ENCODE data around the gene POGK. TPM values are rescaled to one million over a fixed set of nuclear protein-coding genes. Genes with fewer than 3 reads are reported as not detected.
A peak's percentile ranks its signal among the peaks of the same experiment; 100 is the strongest.
"Not testable (repeated sequence)": the region's sequence is repeated elsewhere in the genome, so short reads cannot be mapped to it uniquely, and the experiment has no call there.

POGK gene
- total and polyA plus RNA-seq, 3 experiments from 2014 or later: 19.1 to 76.0 (median 71.9) TPM

DNA sequence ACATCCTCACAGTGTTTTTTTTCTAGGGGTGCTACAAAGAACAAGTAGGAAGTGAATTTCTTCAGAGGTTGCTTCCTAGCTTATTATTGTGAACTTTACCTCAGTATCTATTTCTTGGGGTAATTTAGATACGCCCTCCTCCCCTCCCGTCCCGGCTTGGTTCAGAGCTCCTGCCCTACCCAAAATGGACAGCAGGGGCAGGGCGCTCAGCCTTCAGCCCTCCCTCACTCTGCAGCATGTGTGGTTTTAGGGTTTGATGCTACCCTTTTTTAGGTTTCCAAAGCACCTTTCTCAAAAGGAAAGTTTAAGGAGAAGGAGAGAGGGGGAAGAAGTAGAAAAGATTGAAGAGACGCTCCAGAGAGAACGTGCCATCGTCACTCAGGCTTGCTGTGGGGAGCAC is 16.9 kb upstream of the POGK start:
- ChIA-PET POLR2A (no interaction called here), CTCF (no interaction called here)
- H3K27me3 Mint-ChIP-seq: peaks cover 18 to 20% of the 10 kb centered on the region in 2 donors
- Histone ChIP-seq H3K4me3 (ENCODE audit: low read length) (no peak overlapping the region), H3K27ac (ENCODE audit: low read depth, low read length) (no peak overlapping the region), H3K9me3 (ENCODE audit: low read length) (no peaks in the 10 kb centered on the region), H3K4me1 (ENCODE audit: insufficient read depth, low read length) (no peaks in the 10 kb centered on the region), H3K36me3 (ENCODE audit: insufficient read depth, low read length) (no peaks in the 10 kb centered on the region), H3K27me3 (ENCODE audit: insufficient read depth, low read length, poor library complexity, severe bottlenecking) (no peaks in the 10 kb centered on the region)
- H3K4me3 Mint-ChIP-seq: no peak overlapping the region
- H3K27ac Mint-ChIP-seq: no peak overlapping the region
- H3K9me3 Mint-ChIP-seq: peaks cover 7 to 24% (median 18%) of the 10 kb centered on the region in 5 donors
- H3K4me1 Mint-ChIP-seq: no peaks in the 10 kb centered on the region
- DNase-seq: no peak
- peaks cover 0 to 28% (median 2%) of the 10 kb centered on the region in 3 donors for H3K36me3 Mint-ChIP-seq

DNA sequence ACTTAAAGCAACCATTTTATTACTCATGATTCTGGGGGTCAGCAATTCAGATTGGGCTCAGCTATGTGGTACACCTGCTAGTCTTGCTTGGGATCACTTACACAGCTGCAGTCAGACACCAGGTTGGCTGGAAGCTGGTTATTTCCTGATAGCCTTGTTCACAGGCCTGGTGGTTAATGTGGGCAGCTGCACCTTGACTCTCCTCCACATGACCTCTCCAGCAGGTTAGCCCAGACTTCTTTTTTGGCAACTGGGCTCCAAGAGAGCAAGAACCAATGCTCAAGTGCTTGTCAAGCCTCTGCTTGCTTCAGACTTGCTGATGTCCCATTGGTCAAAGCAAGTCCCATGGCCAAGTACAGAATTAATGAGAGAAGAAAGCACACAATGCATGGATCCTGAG is 11.8 kb upstream of the POGK start:
- CTCF ChIA-PET: no interaction called here
- no peak overlapping the region for H3K4me3 ChIP-seq (ENCODE audit: low read length)
- DNase-seq: no peak
- H3K27me3 ChIP-seq (ENCODE audit: insufficient read depth, low read length, poor library complexity, severe bottlenecking): no peaks in the 10 kb centered on the region
- H3K36me3 ChIP-seq (ENCODE audit: insufficient read depth, low read length): no peaks in the 10 kb centered on the region
- no peaks in the 10 kb centered on the region for H3K9me3 ChIP-seq (ENCODE audit: low read length)
- no peak overlapping the region for H3K27ac ChIP-seq (ENCODE audit: low read depth, low read length)
- Mint-ChIP-seq H3K27ac (no peak overlapping the region), H3K36me3 (peaks cover 1 to 34% (median 7%) of the 10 kb centered on the region in 3 donors), H3K27me3 (peaks cover 21 to 48% of the 10 kb centered on the region in 2 donors), H3K9me3 (peaks cover 17 to 38% (median 31%) of the 10 kb centered on the region in 5 donors), H3K4me3 (no peak overlapping the region), H3K4me1 (no peaks in the 10 kb centered on the region)
- H3K4me1 ChIP-seq (ENCODE audit: insufficient read depth, low read length): no peaks in the 10 kb centered on the region
- POLR2A ChIA-PET: no interaction called here

DNA sequence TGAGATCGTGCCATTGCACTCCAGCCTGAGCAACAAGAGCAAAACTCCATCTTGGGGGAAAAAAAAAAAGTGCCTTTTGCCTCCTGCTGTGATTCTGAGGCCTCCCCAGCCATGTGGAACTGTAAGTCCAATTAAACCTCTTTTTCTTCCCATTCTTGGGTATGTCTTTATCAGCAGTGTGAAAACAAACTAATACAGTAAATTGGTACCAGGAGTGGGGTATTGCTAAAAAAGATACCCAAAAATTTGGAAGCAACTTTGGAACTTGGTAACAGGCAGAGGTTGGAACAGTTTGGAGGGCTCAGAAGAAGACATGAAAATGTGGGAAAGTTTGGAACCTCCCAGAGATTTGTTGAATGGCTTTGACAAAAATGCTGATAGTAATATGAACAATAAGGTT is 9.5 kb upstream of the POGK start:
- H3K4me1 ChIP-seq (ENCODE audit: insufficient read depth, low read length); H3K36me3 ChIP-seq (ENCODE audit: insufficient read depth, low read length); DNase-seq; POLR2A ChIA-PET; H3K4me3 ChIP-seq (ENCODE audit: low read length); H3K27ac ChIP-seq (ENCODE audit: low read depth, low read length); H3K4me1 Mint-ChIP-seq; H3K27me3 ChIP-seq (ENCODE audit: insufficient read depth, low read length, poor library complexity, severe bottlenecking); H3K4me3 Mint-ChIP-seq; H3K9me3 ChIP-seq (ENCODE audit: low read length); CTCF ChIA-PET: not testable (repeated sequence)
- peaks cover 17 to 38% (median 31%) of the 10 kb centered on the region in 5 donors for H3K9me3 Mint-ChIP-seq
- H3K27me3 Mint-ChIP-seq: peaks cover 22 to 42% of the 10 kb centered on the region in 2 donors
- peak overlapping the region in 1 of 8 donors; percentile 32 for H3K27ac Mint-ChIP-seq
- H3K36me3 Mint-ChIP-seq: peaks cover 1 to 34% (median 7%) of the 10 kb centered on the region in 3 donors

DNA sequence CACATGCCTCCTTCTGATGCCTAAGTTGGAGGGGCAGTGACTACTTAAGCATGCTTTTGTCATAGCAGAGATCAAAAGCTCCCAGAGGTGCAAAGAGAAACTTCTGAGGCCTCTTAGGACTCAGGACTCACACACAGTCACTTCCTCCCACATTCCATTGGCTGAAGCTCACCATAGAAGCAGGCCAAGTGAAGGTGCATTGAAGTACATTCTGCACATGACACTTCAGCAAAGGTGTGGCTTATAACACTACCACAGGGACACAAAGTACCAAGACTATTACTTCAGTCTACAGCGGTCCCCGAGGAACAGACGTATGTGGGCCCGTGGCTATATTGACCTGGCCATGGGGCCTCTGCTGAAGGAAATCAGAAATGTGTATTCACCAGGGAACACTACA is 2.5 kb upstream of the POGK start:
- Histone ChIP-seq H3K27me3 (ENCODE audit: insufficient read depth, low read length, poor library complexity, severe bottlenecking) (no peaks in the 10 kb centered on the region), H3K4me1 (ENCODE audit: insufficient read depth, low read length) (peaks cover 23% of the 10 kb centered on the region), H3K36me3 (ENCODE audit: insufficient read depth, low read length) (peaks cover 9% of the 10 kb centered on the region), H3K27ac (ENCODE audit: low read depth, low read length) (no peak overlapping the region), H3K4me3 (ENCODE audit: low read length) (no peak overlapping the region), H3K9me3 (ENCODE audit: low read length) (no peaks in the 10 kb centered on the region)
- H3K36me3 Mint-ChIP-seq: peaks cover 2 to 21% (median 5%) of the 10 kb centered on the region in 3 donors
- DNase-seq: no peak
- H3K9me3 Mint-ChIP-seq: peaks cover 0 to 3% (median 1%) of the 10 kb centered on the region in 5 donors
- peaks cover 26 to 29% (median 28%) of the 10 kb centered on the region in 3 donors for H3K4me1 Mint-ChIP-seq
- H3K4me3 Mint-ChIP-seq: peak overlapping the region in 1 of 7 donors; percentile 68
- H3K27ac Mint-ChIP-seq: peak overlapping the region in 2 of 8 donors; percentile 25 to 93
- H3K27me3 Mint-ChIP-seq: peaks cover 9 to 10% of the 10 kb centered on the region in 2 donors
- ChIA-PET POLR2A (no interaction called here), CTCF (no interaction called here)

DNA sequence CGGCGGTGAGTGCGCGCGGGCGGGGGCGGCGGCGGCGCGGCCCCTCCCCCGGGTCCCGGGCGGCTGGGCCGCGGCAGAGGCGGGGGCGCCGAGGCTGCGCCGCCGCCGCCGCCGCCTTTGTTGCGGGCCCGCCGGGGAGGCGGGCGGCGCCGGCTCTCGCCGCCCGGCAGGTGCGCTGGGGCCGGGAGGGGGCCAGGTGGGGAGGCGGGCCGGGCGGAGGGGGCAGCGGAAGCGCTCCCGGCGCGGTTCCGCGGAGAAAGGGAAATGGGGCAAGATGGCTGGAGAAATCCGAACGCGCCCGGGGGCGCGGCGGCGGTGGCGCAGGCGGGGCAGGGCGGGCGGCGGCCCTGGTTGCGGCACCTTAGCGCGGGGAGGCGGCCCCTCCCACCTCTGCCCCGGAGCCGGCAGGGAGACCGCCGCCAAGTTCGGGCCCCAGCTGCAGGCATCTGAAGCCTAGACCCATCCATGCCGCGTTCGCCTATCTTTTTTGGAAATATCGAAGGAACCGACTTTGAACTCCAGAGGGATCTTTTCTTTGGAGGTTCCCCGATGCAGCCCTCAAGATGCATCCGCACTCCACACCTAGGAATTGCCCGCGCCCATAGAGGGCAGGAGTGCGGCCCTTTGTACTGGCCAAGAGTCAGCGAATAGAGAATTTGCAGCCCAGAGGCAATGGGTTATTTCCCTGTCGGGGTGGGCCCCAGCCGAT is 479 bp downstream of the POGK start:
- Histone ChIP-seq H3K27ac (ENCODE audit: low read depth, low read length) (peak overlapping the region; percentile 56), H3K36me3 (ENCODE audit: insufficient read depth, low read length) (peaks cover 35% of the 10 kb centered on the region), H3K9me3 (ENCODE audit: low read length) (no peaks in the 10 kb centered on the region), H3K27me3 (ENCODE audit: insufficient read depth, low read length, poor library complexity, severe bottlenecking) (no peaks in the 10 kb centered on the region), H3K4me1 (ENCODE audit: insufficient read depth, low read length) (peaks cover 23% of the 10 kb centered on the region), H3K4me3 (ENCODE audit: low read length) (peak overlapping the region; percentile 66)
- H3K27me3 Mint-ChIP-seq: peaks cover 0 to 3% of the 10 kb centered on the region in 2 donors
- H3K9me3 Mint-ChIP-seq: no peaks in the 10 kb centered on the region
- CTCF ChIA-PET: interaction anchor here (0.9 to 1.8 kb wide), 4 partner anchors 36 to 227 kb away, joined by 3 to 6 read pairs (median 4); partner anchors contain the start of gene TADA1
- peak overlapping the region; percentile 83 to 94 (median 89) for H3K4me3 Mint-ChIP-seq
- H3K27ac Mint-ChIP-seq: peak overlapping the region; percentile 79 to 93 (median 88)
- peaks cover 40 to 57% (median 53%) of the 10 kb centered on the region in 3 donors for H3K4me1 Mint-ChIP-seq
- POLR2A ChIA-PET: interaction anchor here (0.9 to 2.8 kb wide), 2 partner anchors 36 to 380 kb away, joined by 4 to 23 read pairs; partner anchors contain the start of gene TADA1
- H3K36me3 Mint-ChIP-seq: peaks cover 0 to 52% (median 9%) of the 10 kb centered on the region in 3 donors
- DNase-seq: peak; percentile 56 to 74 (median 61)

DNA sequence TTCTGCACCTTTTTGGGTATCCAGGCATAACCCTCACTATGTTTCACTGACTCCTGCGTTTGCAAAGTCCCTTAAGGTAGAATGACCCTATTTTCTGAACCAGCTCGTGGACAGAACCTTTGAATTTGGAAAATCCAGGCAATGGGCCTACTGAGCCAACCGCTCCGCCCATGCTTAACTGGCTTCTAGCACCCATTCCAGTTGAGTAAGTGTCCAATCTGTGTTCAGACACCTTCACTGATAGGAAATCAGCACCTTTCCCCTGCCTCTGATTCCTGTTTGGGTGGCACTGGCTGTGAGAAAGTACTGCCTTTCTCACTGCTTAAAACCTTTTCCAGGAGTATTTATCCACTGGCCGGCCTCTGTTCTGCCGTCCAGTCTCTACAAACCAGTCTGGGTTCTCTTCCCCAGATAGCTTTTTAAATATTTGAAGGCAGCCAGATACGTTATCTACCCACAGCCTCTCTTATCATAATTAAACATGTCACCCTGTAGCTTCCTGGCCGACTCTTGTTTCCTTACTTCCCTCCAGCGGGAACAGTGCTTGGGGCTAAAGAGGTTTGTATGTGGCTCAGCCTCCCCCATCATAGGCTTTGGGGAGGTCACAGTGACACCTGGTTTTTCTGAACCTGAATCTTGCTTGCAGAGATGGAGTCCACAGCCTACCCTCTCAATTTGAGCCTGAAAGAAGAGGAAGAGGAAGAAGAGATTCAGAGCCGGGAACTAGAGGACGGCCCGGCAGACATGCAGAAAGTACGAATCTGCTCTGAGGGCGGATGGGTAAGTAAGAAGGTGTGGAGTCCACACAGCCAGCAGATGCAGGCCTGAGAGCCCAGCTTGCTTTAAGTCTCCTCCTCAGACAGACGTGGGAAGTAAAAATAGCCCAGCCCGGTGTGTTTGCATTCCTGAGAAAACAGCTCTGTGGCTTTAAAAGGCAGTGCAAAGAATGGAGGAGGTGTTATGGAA is 1.3 kb downstream of the POGK start:
- Histone ChIP-seq H3K27me3 (ENCODE audit: insufficient read depth, low read length, poor library complexity, severe bottlenecking) (no peaks in the 10 kb centered on the region), H3K36me3 (ENCODE audit: insufficient read depth, low read length) (peaks cover 35% of the 10 kb centered on the region), H3K4me1 (ENCODE audit: insufficient read depth, low read length) (peaks cover 23% of the 10 kb centered on the region), H3K9me3 (ENCODE audit: low read length) (no peaks in the 10 kb centered on the region), H3K4me3 (ENCODE audit: low read length) (peak overlapping the region; percentile 66), H3K27ac (ENCODE audit: low read depth, low read length) (peak overlapping the region; percentile 56)
- H3K4me3 Mint-ChIP-seq: peak overlapping the region; percentile 82 to 93 (median 86)
- ChIA-PET CTCF (interaction anchor here (1.4 to 1.8 kb wide), 2 partner anchors 35 to 218 kb away, joined by 4 to 6 read pairs; partner anchors contain the start of gene TADA1), POLR2A (interaction anchor here (2.8 kb wide), 1 partner anchor 35 kb away, joined by 23 read pairs; the partner anchor contains the start of gene TADA1)
- peaks cover 0 to 59% (median 9%) of the 10 kb centered on the region in 3 donors for H3K36me3 Mint-ChIP-seq
- no peak for DNase-seq
- peaks cover 0 to 2% of the 10 kb centered on the region in 2 donors for H3K27me3 Mint-ChIP-seq
- peak overlapping the region; percentile 79 to 93 (median 88) for H3K27ac Mint-ChIP-seq
- no peaks in the 10 kb centered on the region for H3K9me3 Mint-ChIP-seq
- peaks cover 43 to 61% (median 59%) of the 10 kb centered on the region in 3 donors for H3K4me1 Mint-ChIP-seq

DNA sequence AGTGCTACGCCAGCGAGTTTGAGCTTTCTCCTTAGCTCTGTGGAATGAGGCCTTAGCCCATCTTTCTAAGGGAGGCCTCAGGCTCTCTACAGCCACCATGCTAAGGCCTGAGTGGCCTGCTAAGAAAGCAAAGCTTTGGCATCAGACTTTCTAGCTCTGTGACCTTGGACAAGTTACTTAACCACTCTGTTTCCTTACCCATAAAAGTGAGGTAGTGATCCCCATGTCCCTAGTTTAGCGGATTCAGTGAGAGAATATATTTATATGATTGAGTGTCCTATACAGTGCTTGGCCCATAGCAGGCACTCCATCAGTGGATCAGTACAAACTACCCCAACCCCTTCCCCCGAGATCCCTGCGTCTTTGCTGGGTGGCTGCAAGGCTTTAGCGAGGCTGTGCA is 4.0 kb downstream of the POGK start:
- Mint-ChIP-seq H3K27ac (peak overlapping the region in 6 of 8 donors; percentile 42 to 93 (median 66)), H3K36me3 (peaks cover 0 to 86% (median 20%) of the 10 kb centered on the region in 3 donors), H3K9me3 (no peaks in the 10 kb centered on the region), H3K27me3 (peaks cover 0 to 2% of the 10 kb centered on the region in 2 donors), H3K4me1 (peaks cover 56 to 87% (median 74%) of the 10 kb centered on the region in 3 donors), H3K4me3 (no peak overlapping the region)
- no peak for DNase-seq
- no peaks in the 10 kb centered on the region for H3K9me3 ChIP-seq (ENCODE audit: low read length)
- POLR2A ChIA-PET: no interaction called here
- no peaks in the 10 kb centered on the region for H3K27me3 ChIP-seq (ENCODE audit: insufficient read depth, low read length, poor library complexity, severe bottlenecking)
- peaks cover 18% of the 10 kb centered on the region for H3K4me1 ChIP-seq (ENCODE audit: insufficient read depth, low read length)
- no peak overlapping the region for H3K27ac ChIP-seq (ENCODE audit: low read depth, low read length)
- CTCF ChIA-PET: no interaction called here
- H3K36me3 ChIP-seq (ENCODE audit: insufficient read depth, low read length): peaks cover 45% of the 10 kb centered on the region
- H3K4me3 ChIP-seq (ENCODE audit: low read length): no peak overlapping the region
